Measurements from ENCODE around the gene PLRG1.
"Not testable (repeated sequence)": the region's sequence is repeated elsewhere in the genome, so short reads cannot be mapped to it uniquely, and the experiment has no call there.

DNA sequence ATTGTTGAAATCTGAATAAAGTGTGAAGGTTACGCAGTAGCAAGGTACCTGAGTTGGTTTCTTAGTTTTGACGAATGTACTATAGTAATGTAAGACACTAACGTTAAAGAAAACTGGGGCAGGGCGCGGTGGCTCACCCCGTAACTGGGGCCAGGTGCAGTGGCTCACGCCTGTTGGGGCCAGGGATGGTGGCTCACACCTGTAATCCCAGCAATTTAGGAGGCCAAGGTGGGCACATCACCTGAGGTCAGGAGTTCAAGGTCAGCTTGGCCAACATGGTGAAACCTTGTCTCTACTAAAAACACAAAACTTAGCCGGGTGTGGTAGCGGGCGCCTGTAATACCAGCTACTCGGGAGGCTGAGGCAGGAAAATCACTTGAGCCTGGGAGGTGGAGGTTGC is 47.1 kb upstream of the PLRG1 start:
- not testable (repeated sequence) for TF ChIP-seq EZH2 (IDR thresholded peaks at IDR 0.05; ENCODE audit: insufficient read depth, poor library complexity, severe bottlenecking); EZH2phosphoT487 (IDR thresholded peaks at IDR 0.05; ENCODE audit: insufficient read depth, low read depth)
